BLaER1 (cell line): ENCODE data around the gene DNAJB11.
A peak's percentile ranks its signal among the peaks of the same experiment; 100 is the strongest.
"Not testable (repeated sequence)": the region's sequence is repeated elsewhere in the genome, so short reads cannot be mapped to it uniquely, and the experiment has no call there.

Experiments used
- H3K27ac ChIP-seq: shearing (Covaris generic); formaldehyde crosslinking; 2 replicates; pipeline ENCODE4 v1.8.1; 2022
- H3K27me3 ChIP-seq: shearing (Covaris generic); formaldehyde crosslinking; 2 replicates; pipeline ENCODE4 v1.8.1; 2022
- H3K36me3 ChIP-seq: shearing (Covaris generic); formaldehyde crosslinking; 2 replicates; pipeline ENCODE4 v1.8.1; 2022
- H3K4me1 ChIP-seq: shearing (Covaris generic); formaldehyde crosslinking; 2 replicates; pipeline ENCODE4 v1.8.1; 2022
- H3K4me2 ChIP-seq: shearing (Covaris generic); formaldehyde crosslinking; 2 replicates; pipeline ENCODE4 v1.8.1; 2022
- H3K4me3 ChIP-seq: shearing (Covaris generic); formaldehyde crosslinking; 2 replicates; pipeline ENCODE4 v1.8.1; 2022
- H3K9ac ChIP-seq: shearing (Covaris generic); formaldehyde crosslinking; 2 replicates; pipeline ENCODE4 v1.8.1; 2022
- H3K9me3 ChIP-seq: shearing (Covaris generic); formaldehyde crosslinking; 2 replicates; pipeline ENCODE4 v1.8.1; 2022
- H4K20me1 ChIP-seq: shearing (Covaris generic); formaldehyde crosslinking; 2 replicates; pipeline ENCODE4 v1.8.1; 2022
- Cebpa-rat ChIP-seq: shearing (Covaris generic); IDR thresholded peaks from 2 replicates; pipeline ENCODE4 v1.8.1; 2022

DNAJB11 gene

DNA sequence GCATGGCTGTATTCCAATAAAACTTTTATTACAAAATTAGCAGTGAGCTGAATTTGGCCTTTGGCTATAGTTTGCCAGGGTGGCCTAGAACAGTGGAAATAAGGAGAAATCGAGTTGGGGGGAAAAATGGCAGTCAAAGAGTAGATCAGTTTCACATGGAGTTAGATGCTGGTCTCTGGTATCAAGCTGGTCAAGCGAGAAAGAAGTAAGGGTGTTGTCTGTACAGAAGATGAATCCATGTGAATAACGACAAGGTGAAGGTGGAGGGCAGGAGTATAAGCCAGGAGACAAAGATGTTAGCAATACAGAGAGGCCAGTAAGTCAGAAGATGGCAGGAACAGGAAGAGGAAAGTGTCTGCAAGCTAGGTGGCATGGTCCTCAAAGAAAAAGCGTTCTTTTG, 54.1 kb downstream of the DNAJB11 start:
- no peak overlapping the region for H3K27ac ChIP-seq
- H3K9ac ChIP-seq, result no peak overlapping the region
- no peaks in the 10 kb centered on the region for H3K27me3 ChIP-seq
- TF ChIP-seq Cebpa-rat, result no peak
- H3K4me3 ChIP-seq, result no peak overlapping the region
- no peaks in the 10 kb centered on the region for H3K9me3 ChIP-seq
- no peaks in the 10 kb centered on the region for H3K36me3 ChIP-seq
- H3K4me2 ChIP-seq, result no peak overlapping the region
- no peaks in the 10 kb centered on the region for H4K20me1 ChIP-seq
- H3K4me1 ChIP-seq, result no peaks in the 10 kb centered on the region

GRCh38 chr3:186625600-186626042, 55.1 kb downstream of the DNAJB11 start:
- TF ChIP-seq Cebpa-rat, result no peak
- H3K4me2 ChIP-seq, result no peak overlapping the region
- no peaks in the 10 kb centered on the region for H4K20me1 ChIP-seq
- H3K4me3 ChIP-seq, result no peak overlapping the region
- no peaks in the 10 kb centered on the region for H3K36me3 ChIP-seq
- H3K27ac ChIP-seq, result no peak overlapping the region
- H3K9ac ChIP-seq, result no peak overlapping the region
- H3K4me1 ChIP-seq, result no peaks in the 10 kb centered on the region
- no peaks in the 10 kb centered on the region for H3K9me3 ChIP-seq
- H3K27me3 ChIP-seq, result no peaks in the 10 kb centered on the region

DNA sequence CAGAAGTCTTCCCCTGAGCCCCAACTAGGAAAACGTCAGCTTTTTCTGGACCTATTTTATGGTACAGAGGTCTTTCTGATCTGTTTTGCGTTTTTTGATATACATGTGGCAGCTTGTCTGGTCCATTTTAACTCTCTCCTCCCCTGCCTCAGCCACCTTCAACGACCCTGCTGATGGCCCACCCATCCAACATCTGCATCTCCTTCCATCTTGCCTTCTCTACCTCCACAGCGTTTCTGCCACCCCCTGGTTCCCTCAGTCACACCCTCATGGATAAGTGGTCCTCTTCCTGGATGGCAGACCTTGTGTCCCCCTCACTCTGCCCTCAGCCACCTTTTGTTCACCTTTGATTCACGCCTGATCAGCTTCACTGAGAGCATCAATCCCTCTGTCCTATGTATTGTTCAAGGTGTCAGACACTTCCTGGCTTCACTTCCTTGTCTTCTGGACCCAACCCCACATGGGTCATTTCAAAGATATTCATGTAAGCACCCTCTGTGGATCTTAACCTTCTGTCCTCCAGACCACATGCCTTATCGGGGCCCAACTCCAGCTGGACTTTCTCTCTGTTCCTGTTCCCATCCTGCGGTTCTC, 55.8 kb downstream of the DNAJB11 start:
- Histone ChIP-seq H3K36me3 (no peaks in the 10 kb centered on the region), H3K9me3 (no peaks in the 10 kb centered on the region), H4K20me1 (no peaks in the 10 kb centered on the region), H3K9ac (no peak overlapping the region), H3K27ac (no peak overlapping the region), H3K4me2 (no peak overlapping the region), H3K27me3 (no peaks in the 10 kb centered on the region), H3K4me1 (no peaks in the 10 kb centered on the region), H3K4me3 (no peak overlapping the region)
- TF ChIP-seq Cebpa-rat, result no peak

DNA sequence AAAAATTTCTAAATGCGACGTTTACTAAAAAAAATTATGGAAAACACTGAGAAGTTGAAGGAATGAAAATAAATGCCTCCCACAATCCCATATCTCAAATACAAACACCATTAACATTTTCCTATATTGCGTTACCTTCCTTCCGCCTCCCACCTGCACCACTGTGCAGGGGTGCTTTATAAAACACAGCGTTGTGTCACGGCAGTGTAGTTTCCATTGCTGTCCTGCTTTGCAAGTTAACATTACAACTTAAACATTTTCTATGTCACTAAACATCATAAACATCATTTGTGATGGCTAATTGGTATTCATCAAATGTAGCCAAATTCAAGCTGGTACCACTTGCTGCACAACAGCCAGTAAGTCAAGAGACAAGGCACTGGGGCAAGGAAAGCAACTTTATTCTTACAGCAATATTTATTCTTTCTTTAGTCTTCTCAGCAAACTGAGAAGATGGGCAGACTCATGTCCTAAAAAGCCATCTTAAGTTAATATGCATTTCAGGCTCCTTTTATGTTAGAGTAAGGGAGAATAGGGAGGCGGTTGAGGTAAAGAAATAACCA, 57.4 kb downstream of the DNAJB11 start:
- Histone ChIP-seq H3K27me3 (no peaks in the 10 kb centered on the region), H3K36me3 (no peaks in the 10 kb centered on the region), H4K20me1 (no peaks in the 10 kb centered on the region), H3K4me1 (no peaks in the 10 kb centered on the region), H3K4me3 (no peak overlapping the region), H3K27ac (no peak overlapping the region), H3K9me3 (no peaks in the 10 kb centered on the region), H3K9ac (no peak overlapping the region), H3K4me2 (no peak overlapping the region)
- TF ChIP-seq Cebpa-rat, result no peak

- H3K27ac ChIP-seq, result no peak overlapping the region
- H3K9me3 ChIP-seq, result no peaks in the 10 kb centered on the region
- no peak overlapping the region for H3K9ac ChIP-seq
- no peak overlapping the region for H3K4me3 ChIP-seq
- H3K27me3 ChIP-seq, result no peaks in the 10 kb centered on the region
- no peaks in the 10 kb centered on the region for H3K36me3 ChIP-seq
- no peak for TF ChIP-seq Cebpa-rat
- no peak overlapping the region for H3K4me2 ChIP-seq
- no peaks in the 10 kb centered on the region for H3K4me1 ChIP-seq
- H4K20me1 ChIP-seq, result no peaks in the 10 kb centered on the region
Observed at GRCh38 chr3:186628756-186629155, 58.2 kb downstream of the DNAJB11 start.

DNA sequence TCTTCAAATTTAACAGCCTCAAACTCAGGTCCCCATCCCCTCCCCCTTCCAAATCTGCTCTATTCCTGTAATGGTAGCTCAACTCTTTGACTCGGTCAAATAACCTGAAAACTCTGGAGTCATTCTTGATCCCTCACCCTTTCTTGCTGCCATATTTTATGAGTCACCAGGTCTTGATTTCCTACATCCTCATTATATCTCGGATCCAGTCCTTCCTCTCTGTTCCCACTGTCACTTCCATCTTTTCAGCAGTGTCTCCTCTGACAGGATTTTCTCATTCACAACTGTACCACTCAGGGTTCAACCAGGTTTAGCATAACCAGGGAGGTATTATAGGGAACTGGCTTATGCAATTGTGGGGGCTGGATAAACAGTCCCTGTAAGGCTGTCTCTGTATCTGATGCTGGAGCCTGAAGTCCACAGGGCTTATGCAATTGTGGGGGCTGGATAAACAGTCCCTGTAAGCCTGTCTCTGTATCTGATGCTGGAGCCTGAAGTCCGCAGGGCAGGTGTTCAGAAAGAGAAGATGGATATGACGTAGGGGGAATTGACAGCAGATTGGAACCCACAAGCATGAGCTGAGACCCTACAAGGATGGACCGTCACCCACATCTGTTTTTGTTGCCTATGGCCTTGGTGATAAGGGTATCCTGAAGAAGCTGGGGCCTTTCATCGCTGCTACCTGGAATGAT, 60.6 kb downstream of the DNAJB11 start:
- H3K27me3 ChIP-seq, result no peaks in the 10 kb centered on the region
- TF ChIP-seq Cebpa-rat, result no peak

GRCh38 chr3:186633481-186633880, 63.0 kb downstream of the DNAJB11 start:
- Histone ChIP-seq H3K36me3 (no peaks in the 10 kb centered on the region), H3K27me3 (no peaks in the 10 kb centered on the region), H3K9ac (no peak overlapping the region), H3K27ac (no peak overlapping the region), H3K4me1 (no peaks in the 10 kb centered on the region), H3K4me2 (no peak overlapping the region), H3K4me3 (no peak overlapping the region), H4K20me1 (no peaks in the 10 kb centered on the region), H3K9me3 (no peaks in the 10 kb centered on the region)
- TF ChIP-seq Cebpa-rat, result peak; percentile 53; the same call in 1 of the 2 replicates

More for the DNA sequence above, 60.6 kb downstream of the DNAJB11 start:
- Histone ChIP-seq H3K4me2 (no peak overlapping the region), H3K4me3 (no peak overlapping the region), H4K20me1 (no peaks in the 10 kb centered on the region), H3K9me3 (no peaks in the 10 kb centered on the region), H3K36me3 (no peaks in the 10 kb centered on the region), H3K4me1 (no peaks in the 10 kb centered on the region), H3K27ac (no peak overlapping the region), H3K9ac (no peak overlapping the region)

DNA sequence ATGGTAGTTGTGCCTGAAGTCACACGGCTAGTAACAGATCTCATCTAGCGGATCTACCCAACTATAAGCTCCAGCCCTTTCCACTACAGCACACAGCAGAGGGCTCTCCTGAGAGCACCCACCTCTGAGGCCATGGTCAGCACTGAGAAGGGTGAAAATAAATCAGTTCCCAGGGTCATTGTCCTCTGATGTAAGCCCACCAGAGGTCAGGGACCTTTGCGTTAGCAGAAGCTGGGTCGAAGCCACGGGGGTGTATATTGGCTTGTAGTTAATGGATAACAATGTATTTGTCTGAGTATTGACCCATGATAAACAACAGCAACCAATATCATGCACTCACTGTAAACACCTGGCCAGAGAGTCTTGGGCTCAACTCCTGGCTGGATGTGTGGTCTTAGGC, 63.7 kb downstream of the DNAJB11 start:
- not testable (repeated sequence) for H4K20me1 ChIP-seq, H3K27me3 ChIP-seq, H3K4me3 ChIP-seq, H3K4me1 ChIP-seq, H3K9me3 ChIP-seq, H3K36me3 ChIP-seq, H3K27ac ChIP-seq, H3K4me2 ChIP-seq, H3K9ac ChIP-seq
